RWPE2 (cell line): ENCODE results near the gene ATF7.
"Not testable (repeated sequence)": the region's sequence is repeated elsewhere in the genome, so short reads cannot be mapped to it uniquely, and the experiment has no call there.

ENCODE experiments used
- ATAC-seq: fragments of 200-7000 bp; cut with Tn5 transposase; 3 replicates; pipeline ENCODE4 v1.9.1; 2021; ENCODE audit warnings: low read depth
- DNase-seq: peaks from one replicate; pipeline ENCODE4 v3.0.0-alpha.2; 2020; ENCODE audit warnings: low spot score
- H3K27ac ChIP-seq: fragments of 450-650 bp; 2 replicates; pipeline ENCODE4 v1.5.1; 2017; ENCODE audit warnings: mild to moderate bottlenecking; ENCODE audit not compliant: poor library complexity, severe bottlenecking
- H3K27me3 ChIP-seq: fragments of 250-450 bp; sonication (Bioruptor Pico); 2 replicates; pipeline ENCODE4 v1.5.1; 2021; ENCODE audit warnings: mild to moderate bottlenecking, moderate library complexity; ENCODE audit not compliant: insufficient read depth, poor library complexity, severe bottlenecking
- H3K36me3 ChIP-seq: fragments of 250-450 bp; sonication (Bioruptor Pico); 2 replicates; pipeline ENCODE4 v1.5.1; 2020; ENCODE audit warnings: low read depth, mild to moderate bottlenecking, moderate library complexity
- H3K4me1 ChIP-seq: fragments of 250-450 bp; sonication (Bioruptor Pico); 2 replicates; pipeline ENCODE4 v1.5.1; 2021; ENCODE audit warnings: mild to moderate bottlenecking, moderate library complexity; ENCODE audit not compliant: insufficient read depth, poor library complexity, severe bottlenecking
- H3K4me3 ChIP-seq: fragments of 250-450 bp; sonication (Bioruptor Pico); 2 replicates; pipeline ENCODE4 v1.5.1; 2021; ENCODE audit warnings: mild to moderate bottlenecking, moderate library complexity; ENCODE audit not compliant: severe bottlenecking
- H3K9me3 ChIP-seq: fragments of 250-450 bp; sonication (Bioruptor Pico); 2 replicates; pipeline ENCODE4 v1.5.1; 2021; ENCODE audit warnings: mild to moderate bottlenecking, moderate library complexity; ENCODE audit not compliant: severe bottlenecking
- TF ChIP-seq, protein P1 (sequence below): fragments of 450-650 bp; IDR thresholded peaks from one replicate; pipeline ENCODE4 v1.5.1; 2017; ENCODE audit warnings: mild to moderate bottlenecking, moderate library complexity; ENCODE audit not compliant: poor library complexity, severe bottlenecking

The ATF7 gene

DNA sequence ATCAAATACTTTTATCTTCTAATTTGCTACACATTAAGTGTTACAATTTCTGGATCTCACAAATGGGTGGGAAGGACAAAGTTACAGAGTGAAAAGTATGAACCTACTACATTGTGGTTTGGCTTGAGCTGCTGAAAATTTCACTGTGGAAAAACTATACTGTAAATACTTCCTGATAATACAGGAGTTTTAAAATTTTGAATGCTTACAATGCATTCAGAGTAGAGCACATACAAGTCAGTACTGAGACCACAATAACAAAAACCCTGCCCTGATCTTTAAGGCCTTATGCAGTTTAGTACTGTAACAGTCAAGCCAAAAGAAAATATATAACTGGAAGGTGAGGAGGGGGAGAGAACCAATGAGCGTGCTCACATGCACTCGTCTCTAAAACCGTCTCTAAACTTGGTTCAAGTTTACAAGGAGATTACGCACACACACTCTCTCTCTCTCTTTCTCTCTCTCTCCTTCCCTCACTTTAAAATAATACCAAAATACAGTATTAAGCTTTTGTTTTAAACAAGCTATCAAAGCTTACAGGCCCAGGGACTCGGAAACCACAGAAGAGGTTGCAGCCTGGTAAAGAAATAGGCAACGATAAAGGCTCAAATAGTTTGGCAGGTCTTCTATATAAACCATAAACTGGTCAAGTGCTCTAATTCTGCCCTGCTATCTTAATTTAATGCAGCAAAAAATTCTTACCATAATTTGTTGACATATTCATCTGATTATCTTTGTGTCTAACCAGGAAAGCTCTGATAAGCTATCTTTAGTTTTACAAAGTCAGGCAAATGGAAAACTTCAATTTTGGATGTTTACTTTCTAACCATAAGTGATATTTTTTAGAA is 58.0 kb downstream of the ATF7 start:
- Histone ChIP-seq H3K4me1 (peaks cover 16% of the 10 kb centered on the region), H3K36me3 (no peaks in the 10 kb centered on the region), H3K9me3 (no peaks in the 10 kb centered on the region), H3K4me3 (no peak overlapping the region), H3K27ac (peak overlapping the region; percentile 4), H3K27me3 (no peaks in the 10 kb centered on the region)
- no peak for ATAC-seq
- TF ChIP-seq, protein P1, sequence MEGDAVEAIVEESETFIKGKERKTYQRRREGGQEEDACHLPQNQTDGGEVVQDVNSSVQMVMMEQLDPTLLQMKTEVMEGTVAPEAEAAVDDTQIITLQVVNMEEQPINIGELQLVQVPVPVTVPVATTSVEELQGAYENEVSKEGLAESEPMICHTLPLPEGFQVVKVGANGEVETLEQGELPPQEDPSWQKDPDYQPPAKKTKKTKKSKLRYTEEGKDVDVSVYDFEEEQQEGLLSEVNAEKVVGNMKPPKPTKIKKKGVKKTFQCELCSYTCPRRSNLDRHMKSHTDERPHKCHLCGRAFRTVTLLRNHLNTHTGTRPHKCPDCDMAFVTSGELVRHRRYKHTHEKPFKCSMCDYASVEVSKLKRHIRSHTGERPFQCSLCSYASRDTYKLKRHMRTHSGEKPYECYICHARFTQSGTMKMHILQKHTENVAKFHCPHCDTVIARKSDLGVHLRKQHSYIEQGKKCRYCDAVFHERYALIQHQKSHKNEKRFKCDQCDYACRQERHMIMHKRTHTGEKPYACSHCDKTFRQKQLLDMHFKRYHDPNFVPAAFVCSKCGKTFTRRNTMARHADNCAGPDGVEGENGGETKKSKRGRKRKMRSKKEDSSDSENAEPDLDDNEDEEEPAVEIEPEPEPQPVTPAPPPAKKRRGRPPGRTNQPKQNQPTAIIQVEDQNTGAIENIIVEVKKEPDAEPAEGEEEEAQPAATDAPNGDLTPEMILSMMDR = no peak
- DNase-seq = no peak

DNA sequence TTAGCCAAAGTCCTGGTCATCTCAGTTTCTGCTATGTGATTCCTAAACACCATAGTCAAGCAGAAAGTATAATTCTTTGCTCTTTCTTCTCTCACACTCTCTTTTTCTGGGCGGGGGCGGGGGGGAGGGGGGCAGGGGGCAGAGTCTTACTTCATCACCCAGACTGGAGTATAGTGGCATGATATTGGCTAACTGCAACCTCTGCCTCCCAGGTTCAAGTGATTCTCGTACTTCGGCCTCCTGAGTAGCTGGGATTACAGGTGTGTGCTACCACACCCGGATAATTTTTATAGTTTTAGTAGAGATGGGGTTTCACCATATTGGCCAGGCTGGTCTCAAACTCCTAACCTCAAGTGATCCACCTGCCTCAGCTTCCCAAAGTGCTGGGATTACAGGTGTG is 60.8 kb downstream of the ATF7 start:
- DNase-seq, H3K27me3 ChIP-seq, H3K36me3 ChIP-seq, H3K4me3 ChIP-seq, H3K9me3 ChIP-seq, ATAC-seq, H3K27ac ChIP-seq: not testable (repeated sequence)
- H3K4me1 ChIP-seq = peaks cover 38% of the 10 kb centered on the region

DNA sequence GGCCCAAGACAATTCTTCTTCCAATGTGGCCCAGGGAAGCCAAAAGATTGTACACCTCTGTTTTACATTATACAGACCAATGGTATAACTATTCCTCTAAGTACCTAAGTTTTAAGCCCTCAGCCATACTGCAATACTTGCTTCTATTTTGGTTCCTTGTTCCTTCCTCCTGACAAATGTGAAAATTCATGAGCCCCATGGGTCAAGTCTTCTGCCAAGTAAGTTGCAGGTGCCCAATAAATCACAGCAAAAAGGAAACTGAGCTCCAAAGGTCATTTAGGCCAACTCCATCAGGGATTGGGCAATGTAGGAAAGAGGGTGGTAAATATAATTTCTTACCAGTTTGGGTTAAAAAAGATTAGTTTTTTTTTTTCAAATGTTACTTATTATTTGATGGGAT is 61.2 kb downstream of the ATF7 start:
- Histone ChIP-seq H3K36me3 (no peaks in the 10 kb centered on the region), H3K4me3 (no peak overlapping the region), H3K27me3 (no peaks in the 10 kb centered on the region), H3K27ac (no peak overlapping the region), H3K9me3 (no peaks in the 10 kb centered on the region), H3K4me1 (peaks cover 37% of the 10 kb centered on the region)
- no peak for DNase-seq
- TF ChIP-seq, protein P1 = no peak
- ATAC-seq = no peak

DNA sequence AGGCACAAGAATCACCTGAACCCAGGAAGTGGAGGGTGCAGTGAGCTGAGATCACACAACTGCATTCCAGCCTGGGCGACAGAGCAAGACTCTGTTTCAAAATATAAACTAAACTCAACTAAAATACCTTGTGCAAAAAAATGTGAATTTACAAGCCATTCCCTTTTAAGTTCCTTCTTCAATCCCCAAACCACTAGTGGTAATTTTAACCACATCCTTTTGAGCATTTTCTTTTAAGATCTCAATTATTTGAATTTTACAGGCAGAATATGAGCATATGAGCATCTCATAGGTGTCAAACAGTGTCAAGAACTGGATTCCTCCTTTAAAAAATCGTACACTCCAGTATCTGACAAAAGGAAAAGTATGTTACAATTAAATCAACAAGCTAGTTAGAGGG is 61.9 kb downstream of the ATF7 start:
- ATAC-seq = no peak

DNA sequence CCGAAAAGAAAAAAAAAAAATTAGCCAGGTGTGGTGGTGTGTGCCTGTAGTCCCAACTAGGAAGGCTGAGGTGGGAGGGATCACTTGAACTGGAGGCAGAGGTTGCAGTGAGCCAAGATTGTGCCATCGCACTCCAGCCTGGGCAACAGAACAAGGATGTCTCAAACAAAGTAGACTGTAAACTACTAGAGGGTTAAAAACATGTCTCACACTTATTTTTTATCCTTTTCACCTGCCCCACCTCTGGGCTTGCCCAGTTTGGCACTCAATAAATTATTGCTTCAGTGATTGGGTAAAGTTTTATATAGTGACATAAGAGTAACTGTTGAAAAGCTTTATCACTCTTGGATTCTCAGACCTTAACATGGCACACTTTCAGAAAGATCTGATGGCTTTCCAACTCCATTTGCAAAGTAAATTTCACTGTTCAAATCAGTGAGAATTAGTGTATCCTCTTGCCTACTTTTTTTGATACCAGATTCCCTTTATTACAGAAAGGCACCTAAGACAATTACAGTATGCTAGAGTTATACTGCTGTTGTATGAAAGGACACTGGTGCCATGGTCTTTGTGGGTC is 62.6 kb downstream of the ATF7 start:
- ATAC-seq (no peak), DNase-seq (no peak)
- Histone ChIP-seq H3K9me3 (no peaks in the 10 kb centered on the region), H3K36me3 (no peaks in the 10 kb centered on the region), H3K4me3 (no peak overlapping the region), H3K27ac (peak overlapping the region; percentile 89), H3K27me3 (no peaks in the 10 kb centered on the region), H3K4me1 (peaks cover 25% of the 10 kb centered on the region)
- TF ChIP-seq, protein P1 = no peak

More for the DNA sequence above, 61.9 kb downstream of the ATF7 start:
- Histone ChIP-seq H3K27ac (no peak overlapping the region), H3K36me3 (no peaks in the 10 kb centered on the region), H3K9me3 (no peaks in the 10 kb centered on the region), H3K4me1 (peaks cover 31% of the 10 kb centered on the region), H3K4me3 (no peak overlapping the region), H3K27me3 (no peaks in the 10 kb centered on the region)
- TF ChIP-seq, protein P1 = no peak
- DNase-seq = no peak
